Measurements from ENCODE around the gene STX17.

- no peak for TF ChIP-seq CTCF (IDR thresholded peaks at IDR 0.05)
- TF ChIP-seq POLR2A (IDR thresholded peaks at IDR 0.05): no peak
Measured at GRCh38 chr9:100014846-100015245, 108.4 kb downstream of the STX17 start.

Data from thyroid gland (tissue), 4 donors.